Measurements from ENCODE around the gene FGGY.

GRCh38 chr1:59433440-59433813 lies 136.5 kb downstream of the FGGY start:
- TF ChIP-seq JUND (IDR thresholded peaks at IDR 0.05) (no peak), HNF4G (IDR thresholded peaks at IDR 0.05) (no peak), SP1 (IDR thresholded peaks at IDR 0.05) (no peak), YY1 (IDR thresholded peaks at IDR 0.05) (no peak), RXRA (IDR thresholded peaks at IDR 0.05) (no peak), GABPA (IDR thresholded peaks at IDR 0.05 in 1 of 2, conservative IDR thresholded peaks at IDR 0.05 in 1 of 2) (no peak), REST (IDR thresholded peaks at IDR 0.05) (no peak), MAX (IDR thresholded peaks at IDR 0.05) (no peak)
- TF ChIP-seq, protein P1, sequence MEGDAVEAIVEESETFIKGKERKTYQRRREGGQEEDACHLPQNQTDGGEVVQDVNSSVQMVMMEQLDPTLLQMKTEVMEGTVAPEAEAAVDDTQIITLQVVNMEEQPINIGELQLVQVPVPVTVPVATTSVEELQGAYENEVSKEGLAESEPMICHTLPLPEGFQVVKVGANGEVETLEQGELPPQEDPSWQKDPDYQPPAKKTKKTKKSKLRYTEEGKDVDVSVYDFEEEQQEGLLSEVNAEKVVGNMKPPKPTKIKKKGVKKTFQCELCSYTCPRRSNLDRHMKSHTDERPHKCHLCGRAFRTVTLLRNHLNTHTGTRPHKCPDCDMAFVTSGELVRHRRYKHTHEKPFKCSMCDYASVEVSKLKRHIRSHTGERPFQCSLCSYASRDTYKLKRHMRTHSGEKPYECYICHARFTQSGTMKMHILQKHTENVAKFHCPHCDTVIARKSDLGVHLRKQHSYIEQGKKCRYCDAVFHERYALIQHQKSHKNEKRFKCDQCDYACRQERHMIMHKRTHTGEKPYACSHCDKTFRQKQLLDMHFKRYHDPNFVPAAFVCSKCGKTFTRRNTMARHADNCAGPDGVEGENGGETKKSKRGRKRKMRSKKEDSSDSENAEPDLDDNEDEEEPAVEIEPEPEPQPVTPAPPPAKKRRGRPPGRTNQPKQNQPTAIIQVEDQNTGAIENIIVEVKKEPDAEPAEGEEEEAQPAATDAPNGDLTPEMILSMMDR (IDR thresholded peaks at IDR 0.05; ENCODE audit: low read depth, low read length, missing input control): no peak

All from liver (tissue), 3 donors.